Measurements from ENCODE around the gene ARMC10. TPM values are rescaled to one million over a fixed set of nuclear protein-coding genes. Genes with fewer than 3 reads are reported as not detected.

The ARMC10 gene
- total RNA-seq, 1 donor from 2014 or later, result 36.6 TPM

DNA sequence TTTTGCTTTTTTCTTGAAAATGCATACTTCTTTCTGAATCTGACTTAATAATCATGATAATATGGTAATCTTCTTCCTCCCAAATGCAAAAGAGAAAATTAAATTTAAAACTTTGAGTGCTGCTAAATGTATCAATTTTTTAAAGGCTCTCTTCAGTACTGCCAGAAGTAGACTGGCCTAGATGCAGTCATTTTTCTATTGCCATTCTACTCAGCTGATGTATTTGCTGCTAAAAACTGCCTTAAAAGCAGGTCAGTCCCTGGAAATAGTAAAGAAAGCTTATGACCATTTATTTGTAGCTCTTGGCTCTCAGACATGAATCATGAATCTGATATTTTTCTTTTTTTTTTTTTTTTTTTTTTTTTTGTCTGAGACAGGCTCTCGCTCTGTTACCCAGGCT is 45.4 kb downstream of the ARMC10 start:
- no peak overlapping the region for H3K27ac ChIP-seq
- H3K27me3 ChIP-seq, result no peaks in the 10 kb centered on the region
- H3K9me3 ChIP-seq, result no peaks in the 10 kb centered on the region
- H3K36me3 ChIP-seq, result peaks cover 0 to 21% of the 10 kb centered on the region in 2 donors
- no peaks in the 10 kb centered on the region for H3K4me1 ChIP-seq
- intact Hi-C loops (cut with DNase I), result no loop called here
- TF ChIP-seq, protein P1, sequence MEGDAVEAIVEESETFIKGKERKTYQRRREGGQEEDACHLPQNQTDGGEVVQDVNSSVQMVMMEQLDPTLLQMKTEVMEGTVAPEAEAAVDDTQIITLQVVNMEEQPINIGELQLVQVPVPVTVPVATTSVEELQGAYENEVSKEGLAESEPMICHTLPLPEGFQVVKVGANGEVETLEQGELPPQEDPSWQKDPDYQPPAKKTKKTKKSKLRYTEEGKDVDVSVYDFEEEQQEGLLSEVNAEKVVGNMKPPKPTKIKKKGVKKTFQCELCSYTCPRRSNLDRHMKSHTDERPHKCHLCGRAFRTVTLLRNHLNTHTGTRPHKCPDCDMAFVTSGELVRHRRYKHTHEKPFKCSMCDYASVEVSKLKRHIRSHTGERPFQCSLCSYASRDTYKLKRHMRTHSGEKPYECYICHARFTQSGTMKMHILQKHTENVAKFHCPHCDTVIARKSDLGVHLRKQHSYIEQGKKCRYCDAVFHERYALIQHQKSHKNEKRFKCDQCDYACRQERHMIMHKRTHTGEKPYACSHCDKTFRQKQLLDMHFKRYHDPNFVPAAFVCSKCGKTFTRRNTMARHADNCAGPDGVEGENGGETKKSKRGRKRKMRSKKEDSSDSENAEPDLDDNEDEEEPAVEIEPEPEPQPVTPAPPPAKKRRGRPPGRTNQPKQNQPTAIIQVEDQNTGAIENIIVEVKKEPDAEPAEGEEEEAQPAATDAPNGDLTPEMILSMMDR (IDR thresholded peaks at IDR 0.05), result no peak
- TF ChIP-seq POLR2A (IDR thresholded peaks at IDR 0.05), result no peak
- no peak for TF ChIP-seq POLR2AphosphoS5 (IDR thresholded peaks at IDR 0.05; ENCODE audit: insufficient read depth in 1 of 2, low read depth in 1 of 2)
- no peak for DNase-seq (ENCODE audit: extremely low spot score in 2 of 2)
- no peak overlapping the region for H3K4me3 ChIP-seq

DNA sequence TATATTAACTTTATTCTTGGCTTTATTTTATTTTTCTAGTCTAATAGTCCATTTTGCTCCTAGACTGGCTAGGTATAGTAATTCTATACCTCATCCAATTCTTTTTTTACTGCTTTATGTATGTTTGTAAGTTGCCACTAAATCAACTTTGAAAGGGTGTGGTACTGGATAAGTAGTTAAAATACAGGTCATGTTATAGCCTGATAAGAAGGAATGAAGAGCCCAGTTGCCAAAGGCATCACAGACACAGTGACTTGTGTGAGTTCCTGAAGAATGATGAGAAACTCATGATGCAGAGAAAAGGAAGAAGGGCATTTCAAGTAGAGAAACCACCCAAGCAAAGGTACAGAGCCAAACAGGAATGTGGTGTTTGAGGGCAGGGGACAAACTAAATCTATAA is 46.7 kb downstream of the ARMC10 start:
- TF ChIP-seq POLR2A (IDR thresholded peaks at IDR 0.05) (no peak), POLR2AphosphoS5 (IDR thresholded peaks at IDR 0.05; ENCODE audit: insufficient read depth in 1 of 2, low read depth in 1 of 2) (no peak)
- TF ChIP-seq, protein P1 (IDR thresholded peaks at IDR 0.05), result no peak
- intact Hi-C loops (cut with DNase I), result no loop called here
- Histone ChIP-seq H3K27ac (no peak overlapping the region), H3K4me1 (no peaks in the 10 kb centered on the region), H3K4me3 (no peak overlapping the region), H3K36me3 (peaks cover 0 to 21% of the 10 kb centered on the region in 2 donors), H3K9me3 (no peaks in the 10 kb centered on the region), H3K27me3 (no peaks in the 10 kb centered on the region)
- DNase-seq (ENCODE audit: extremely low spot score in 2 of 2), result no peak

DNA sequence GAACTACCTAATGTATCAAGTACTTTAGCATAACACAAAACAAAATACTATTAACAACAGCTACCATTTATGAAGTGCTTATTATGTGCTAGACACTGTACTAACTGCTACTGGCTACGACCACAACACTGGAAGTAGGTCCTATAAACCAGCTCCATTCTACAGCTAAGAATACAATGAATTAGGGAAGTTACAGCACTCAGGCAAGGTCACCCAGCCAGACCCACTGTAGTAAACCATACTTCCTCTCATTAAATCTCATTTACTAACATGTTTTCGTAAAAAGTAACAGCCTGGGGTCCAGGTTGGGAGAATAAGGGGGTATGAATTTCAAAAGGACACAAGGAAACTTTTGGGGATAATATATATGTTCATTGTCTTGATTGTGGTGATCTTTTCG is 48.6 kb downstream of the ARMC10 start:
- Histone ChIP-seq H3K27me3 (no peaks in the 10 kb centered on the region), H3K4me3 (no peak overlapping the region), H3K36me3 (peaks cover 0 to 35% of the 10 kb centered on the region in 2 donors), H3K27ac (no peak overlapping the region), H3K9me3 (no peaks in the 10 kb centered on the region), H3K4me1 (no peaks in the 10 kb centered on the region)
- DNase-seq (ENCODE audit: extremely low spot score in 2 of 2), result no peak
- intact Hi-C loops (cut with DNase I), result no loop called here
- TF ChIP-seq, protein P1 (IDR thresholded peaks at IDR 0.05), result no peak
- TF ChIP-seq POLR2A (IDR thresholded peaks at IDR 0.05), result no peak
- TF ChIP-seq POLR2AphosphoS5 (IDR thresholded peaks at IDR 0.05; ENCODE audit: insufficient read depth in 1 of 2, low read depth in 1 of 2), result no peak

DNA sequence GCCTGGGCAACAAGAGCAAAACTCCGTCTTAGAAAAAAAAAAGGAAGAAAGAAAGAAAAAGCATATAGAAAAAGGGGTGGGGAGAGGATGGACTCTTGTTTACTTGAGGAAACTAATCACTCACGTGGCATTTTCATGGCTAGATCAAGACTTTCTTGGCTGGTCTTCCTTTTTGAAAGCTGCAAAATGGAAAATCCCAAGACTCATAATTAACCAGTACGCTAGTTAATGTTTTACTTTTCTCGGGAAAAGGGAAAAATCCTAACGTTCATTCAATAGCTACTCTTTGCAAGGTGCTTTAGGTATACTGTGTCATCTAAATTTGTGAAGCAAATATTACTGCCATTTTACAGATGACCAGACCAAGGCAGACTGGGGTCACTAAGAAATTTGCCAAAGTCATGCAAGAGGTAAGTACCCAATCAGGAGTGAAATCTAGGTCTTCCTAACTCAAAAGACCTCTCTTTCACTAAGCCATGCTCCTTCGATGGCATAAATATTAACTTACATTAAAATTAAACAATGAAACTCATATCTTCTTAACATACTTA is 49.6 kb downstream of the ARMC10 start:
- no peaks in the 10 kb centered on the region for H3K9me3 ChIP-seq
- no peaks in the 10 kb centered on the region for H3K4me1 ChIP-seq
- H3K36me3 ChIP-seq, result peaks cover 0 to 34% of the 10 kb centered on the region in 2 donors
- intact Hi-C loops (cut with DNase I), result no loop called here
- DNase-seq (ENCODE audit: extremely low spot score in 2 of 2), result no peak
- TF ChIP-seq, protein P1 (IDR thresholded peaks at IDR 0.05), result no peak
- no peaks in the 10 kb centered on the region for H3K27me3 ChIP-seq
- H3K27ac ChIP-seq, result no peak overlapping the region
- H3K4me3 ChIP-seq, result no peak overlapping the region

DNA sequence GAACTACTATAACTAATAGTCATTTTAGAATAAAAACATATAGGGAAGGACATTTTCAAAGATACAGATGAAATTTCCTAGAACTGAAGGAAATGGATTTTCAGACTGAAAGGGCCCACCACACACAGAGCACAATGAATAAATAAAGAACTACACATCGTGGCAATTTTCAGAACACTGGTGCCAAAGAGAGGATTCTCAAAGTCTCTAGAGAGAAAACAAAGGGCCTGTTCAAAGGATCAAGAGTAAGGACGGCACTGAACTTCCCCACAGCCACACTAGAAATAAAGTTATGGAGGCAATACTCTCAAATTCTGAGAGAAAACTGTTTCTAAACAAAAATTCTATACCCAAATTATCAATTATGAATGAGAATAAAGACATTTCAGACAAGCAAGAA is 52.1 kb downstream of the ARMC10 start:
- Histone ChIP-seq H3K27me3 (no peaks in the 10 kb centered on the region), H3K4me3 (no peak overlapping the region), H3K36me3 (peaks cover 0 to 16% of the 10 kb centered on the region in 2 donors), H3K4me1 (no peaks in the 10 kb centered on the region), H3K9me3 (no peaks in the 10 kb centered on the region), H3K27ac (no peak overlapping the region)
- TF ChIP-seq, protein P1 (IDR thresholded peaks at IDR 0.05), result no peak
- TF ChIP-seq POLR2A (IDR thresholded peaks at IDR 0.05) (no peak), POLR2AphosphoS5 (IDR thresholded peaks at IDR 0.05; ENCODE audit: insufficient read depth in 1 of 2, low read depth in 1 of 2) (no peak)
- intact Hi-C loops (cut with DNase I), result no loop called here
- no peak for DNase-seq (ENCODE audit: extremely low spot score in 2 of 2)
